Karpas-422 (cell line): Measurements from ENCODE around the gene PAQR7. TPM values are rescaled to one million over a fixed set of nuclear protein-coding genes. Genes with fewer than 3 reads are reported as not detected.

Experiments used
- DNase-seq: peaks from one replicate; pipeline ENCODE4 v3.0.0-alpha.2; 2015
- H2AFZ ChIP-seq: fragments of 200-600 bp; sonication (generic); 2 replicates; pipeline ENCODE4 v1.6.1; 2014; ENCODE audit warnings: antibody characterized with exemption, low read length, mixed read lengths
- H3K27ac ChIP-seq: fragments of 200-600 bp; sonication (generic); 2 replicates; pipeline ENCODE4 v1.5.1; 2014; ENCODE audit warnings: mild to moderate bottlenecking, low read length, moderate library complexity
- H3K27me3 ChIP-seq: fragments of 200-600 bp; sonication (generic); 2 replicates; pipeline ENCODE4 v1.6.1; 2014; ENCODE audit warnings: low read length, mixed read lengths
- H3K36me3 ChIP-seq: fragments of 200-600 bp; sonication (generic); 2 replicates; pipeline ENCODE4 v1.6.1; 2014; ENCODE audit warnings: low read length, mixed read lengths; ENCODE audit not compliant: insufficient read depth
- H3K4me1 ChIP-seq: fragments of 200-600 bp; sonication (generic); 2 replicates; pipeline ENCODE4 v1.6.1; 2014; ENCODE audit warnings: mild to moderate bottlenecking, low read length, mixed read lengths
- H3K4me2 ChIP-seq: fragments of 200-600 bp; sonication (generic); 2 replicates; pipeline ENCODE4 v1.6.1; 2014; ENCODE audit warnings: low read length, low read depth, mild to moderate bottlenecking; ENCODE audit not compliant: poor library complexity, severe bottlenecking
- H3K4me3 ChIP-seq: fragments of 200-600 bp; sonication (generic); 2 replicates; pipeline ENCODE4 v1.5.1; 2014; ENCODE audit warnings: mild to moderate bottlenecking, antibody characterized with exemption, low read length, mixed read lengths
- H3K79me2 ChIP-seq: fragments of 200-600 bp; sonication (generic); 2 replicates; pipeline ENCODE4 v1.6.1; 2014; ENCODE audit warnings: mild to moderate bottlenecking, low read length, mixed read lengths
- H3K9ac ChIP-seq: fragments of 200-600 bp; sonication (generic); 2 replicates; pipeline ENCODE4 v1.6.0; 2014; ENCODE audit warnings: low read length
- H3K9me2 ChIP-seq: fragments of 200-600 bp; sonication (generic), shearing (Covaris generic); replicated peaks from 2 replicates; pipeline ENCODE4 v1.6.0; 2014; ENCODE audit warnings: mild to moderate bottlenecking, low read length, moderate library complexity; ENCODE audit not compliant: insufficient read depth
- H3K9me3 ChIP-seq: fragments of 300-700, 200-600 bp; sonication (generic); 2 replicates; pipeline ENCODE4 v1.6.1; 2014; ENCODE audit warnings: low read length, mixed read lengths
- H4K20me1 ChIP-seq: fragments of 200-600 bp; sonication (generic); 2 replicates; pipeline ENCODE4 v1.6.1; 2014; ENCODE audit warnings: mild to moderate bottlenecking, antibody characterized with exemption, low read length, low read depth; ENCODE audit not compliant: insufficient read depth
- total RNA-seq: library from RNA; depleted of rRNA; stranded (reverse); fragments of >200 nt; shearing (Covaris generic); gene quantifications from 2 replicates; pipeline ENCODE4 v1.2.3, GENCODE V29; 2014; ENCODE audit warnings: low replicate concordance

Gene PAQR7
- total RNA-seq, 1 experiment from 2014 or later = 8.4 TPM

- peaks cover 6% of the 10 kb centered on the region; the same call in 1 of the 2 replicates for H3K79me2 ChIP-seq
- no peaks in the 10 kb centered on the region for H3K9me2 ChIP-seq
- H3K9ac ChIP-seq = no peak overlapping the region
- H2AFZ ChIP-seq = no peak overlapping the region
- H3K36me3 ChIP-seq = peaks cover 32% of the 10 kb centered on the region; the same call in 1 of the 2 replicates
- H3K4me3 ChIP-seq = no peak overlapping the region
- H3K9me3 ChIP-seq = no peaks in the 10 kb centered on the region
- DNase-seq = no peak
- peaks cover 33% of the 10 kb centered on the region for H4K20me1 ChIP-seq
- H3K4me1 ChIP-seq = no peaks in the 10 kb centered on the region
- no peak overlapping the region for H3K27ac ChIP-seq
- no peak overlapping the region for H3K4me2 ChIP-seq
- H3K27me3 ChIP-seq = peaks cover under 1% of the 10 kb centered on the region; the same call in 1 of the 2 replicates
Measured at GRCh38 chr1:25828491-25828890, 47.0 kb downstream of the PAQR7 start.

GRCh38 chr1:25826571-25826970 lies 48.9 kb downstream of the PAQR7 start:
- H2AFZ ChIP-seq = no peak overlapping the region
- DNase-seq = no peak
- H4K20me1 ChIP-seq = peaks cover 37% of the 10 kb centered on the region
- H3K9me3 ChIP-seq = no peaks in the 10 kb centered on the region
- H3K27ac ChIP-seq = no peak overlapping the region
- H3K4me2 ChIP-seq = no peak overlapping the region
- H3K9me2 ChIP-seq = no peaks in the 10 kb centered on the region
- H3K27me3 ChIP-seq = peaks cover 2% of the 10 kb centered on the region; the same call in 1 of the 2 replicates
- no peaks in the 10 kb centered on the region for H3K79me2 ChIP-seq
- H3K4me1 ChIP-seq = peaks cover 13% of the 10 kb centered on the region
- peaks cover 23% of the 10 kb centered on the region for H3K36me3 ChIP-seq
- no peak overlapping the region for H3K9ac ChIP-seq
- H3K4me3 ChIP-seq = no peak overlapping the region

- Histone ChIP-seq H3K9me2 (no peaks in the 10 kb centered on the region), H3K4me1 (peaks cover 23% of the 10 kb centered on the region), H3K4me3 (no peak overlapping the region), H3K9ac (no peak overlapping the region), H3K36me3 (peaks cover 13% of the 10 kb centered on the region), H3K9me3 (no peaks in the 10 kb centered on the region), H3K27ac (no peak overlapping the region), H3K4me2 (no peak overlapping the region), H3K27me3 (peaks cover 2% of the 10 kb centered on the region; the same call in 1 of the 2 replicates), H2AFZ (no peak overlapping the region), H3K79me2 (no peaks in the 10 kb centered on the region), H4K20me1 (peaks cover 46% of the 10 kb centered on the region)
- no peak for DNase-seq
Measured at GRCh38 chr1:25825605-25826004, 49.9 kb downstream of the PAQR7 start.

GRCh38 chr1:25821630-25822091 lies 53.8 kb downstream of the PAQR7 start:
- Histone ChIP-seq H3K4me1 (peaks cover 38% of the 10 kb centered on the region), H3K4me3 (peak overlapping the region; percentile 88; the same call in 1 of the 2 replicates), H3K4me2 (peak overlapping the region; percentile 99), H2AFZ (no peak overlapping the region), H3K27me3 (peaks cover 2% of the 10 kb centered on the region; the same call in 1 of the 2 replicates), H3K9me2 (no peaks in the 10 kb centered on the region), H3K36me3 (peaks cover 3% of the 10 kb centered on the region; the same call in 1 of the 2 replicates), H3K9ac (peak overlapping the region; percentile 94), H3K9me3 (no peaks in the 10 kb centered on the region), H3K79me2 (no peaks in the 10 kb centered on the region), H4K20me1 (peaks cover 46% of the 10 kb centered on the region), H3K27ac (no peak overlapping the region)
- DNase-seq = no peak

GRCh38 chr1:25821112-25821476 lies 54.4 kb downstream of the PAQR7 start:
- Histone ChIP-seq H3K4me3 (peak overlapping the region; percentile 88), H3K9ac (peak overlapping the region; percentile 94), H3K36me3 (peaks cover 3% of the 10 kb centered on the region; the same call in 1 of the 2 replicates), H2AFZ (no peak overlapping the region), H3K27ac (no peak overlapping the region), H3K9me3 (no peaks in the 10 kb centered on the region), H3K4me2 (peak overlapping the region; percentile 99), H3K4me1 (peaks cover 38% of the 10 kb centered on the region), H3K79me2 (no peaks in the 10 kb centered on the region), H4K20me1 (peaks cover 45% of the 10 kb centered on the region), H3K9me2 (no peaks in the 10 kb centered on the region), H3K27me3 (peaks cover 2% of the 10 kb centered on the region; the same call in 1 of the 2 replicates)
- DNase-seq = peak; percentile 59

GRCh38 chr1:25820247-25821111 lies 55.0 kb downstream of the PAQR7 start:
- peak; percentile 90 for DNase-seq
- H2AFZ ChIP-seq = peak overlapping the region; percentile 95; the same call in 1 of the 2 replicates
- peaks cover 3% of the 10 kb centered on the region; the same call in 1 of the 2 replicates for H3K36me3 ChIP-seq

GRCh38 chr1:25819491-25820246 lies 55.8 kb downstream of the PAQR7 start, which contains the start of gene MTFR1L:
MTFR1L (plus strand) TSS chr1:25819954; CDS start chr1:25823105, 3,151 bp downstream.
- Histone ChIP-seq H3K27ac (peak within 1 kb of the TSS; percentile 13; the same call in 1 of the 2 replicates), H3K4me2 (peak within 1 kb of the TSS; percentile 99), H3K9me2 (no peaks in the 10 kb centered on the region), H3K4me3 (peak within 1 kb of the TSS; percentile 88), H3K79me2 (no peaks in the 10 kb centered on the region), H3K9ac (peak within 1 kb of the TSS; percentile 94), H4K20me1 (peaks cover 37% of the 10 kb centered on the region), H3K9me3 (no peaks in the 10 kb centered on the region), H3K36me3 (peaks cover 3% of the 10 kb centered on the region; the same call in 1 of the 2 replicates), H3K4me1 (peaks cover 38% of the 10 kb centered on the region), H2AFZ (peak within 1 kb of the TSS; percentile 95), H3K27me3 (peaks cover 2% of the 10 kb centered on the region; the same call in 1 of the 2 replicates)
- DNase-seq = peak; percentile 96

More at GRCh38 chr1:25820247-25821111, 55.0 kb downstream of the PAQR7 start:
- Histone ChIP-seq H3K79me2 (no peaks in the 10 kb centered on the region), H3K27me3 (peaks cover 2% of the 10 kb centered on the region; the same call in 1 of the 2 replicates), H3K4me2 (peak overlapping the region; percentile 99), H3K9ac (peak overlapping the region; percentile 94), H3K9me3 (no peaks in the 10 kb centered on the region), H3K9me2 (no peaks in the 10 kb centered on the region), H3K4me1 (peaks cover 38% of the 10 kb centered on the region), H3K27ac (peak overlapping the region; percentile 13; the same call in 1 of the 2 replicates), H3K4me3 (peak overlapping the region; percentile 88), H4K20me1 (peaks cover 40% of the 10 kb centered on the region)
